SK-N-SH (cell line): ENCODE data around the gene MYLK4. TPM values are rescaled to one million over a fixed set of nuclear protein-coding genes. Genes with fewer than 3 reads are reported as not detected.

Experiments
- CTCF ChIA-PET: fragments of 300-600, 350-600 bp; formaldehyde crosslinking; extraction: SDS; loops from one replicate; lab custom pipeline; 2021; lab: Yijun Ruan, JAX
- POLR2A ChIA-PET: fragments of 350-600 bp; sonication (Branson Sonifier 250); formaldehyde crosslinking; extraction: SDS; loops from one replicate; lab custom pipeline; 2020; ENCODE audit warnings: antibody characterized with exemption, inconsistent platforms; lab: Yijun Ruan, JAX
- DNase-seq: peaks from one replicate; pipeline ENCODE4 v3.0.0; 2012
- H2AFZ ChIP-seq: fragments of 200-600 bp; sonication (generic); 2 replicates; pipeline ENCODE4 v1.8.1; 2016; ENCODE audit warnings: antibody characterized with exemption, mild to moderate bottlenecking, low read depth
- H3F3A ChIP-seq: fragments of 200-600 bp; sonication (generic); replicated peaks from 2 replicates; pipeline ENCODE3; 2016; ENCODE audit warnings: antibody characterized with exemption, mild to moderate bottlenecking; ENCODE audit not compliant: insufficient read depth
- H3K27ac ChIP-seq, 2 experiments: fragments of 200-500 bp in 1 of 2; fragments of 200-600 bp in 1 of 2; sonication (Bioruptor generic) in 1 of 2; sonication (generic), shearing (Covaris generic) in 1 of 2; 2 replicates each; pipeline versions ENCODE4 v1.5.1 to v1.6.1; 2014 to 2016; ENCODE audit warnings: low read depth in 2 of 2, inconsistent platforms in 1 of 2, low read length in 1 of 2, mild to moderate bottlenecking in 1 of 2, mixed read lengths in 1 of 2
- H3K27me3 ChIP-seq: fragments of 200-600 bp; sonication (generic), shearing (Covaris generic); 2 replicates; pipeline ENCODE4 v1.6.1; 2016; ENCODE audit warnings: mixed run types; ENCODE audit not compliant: insufficient read depth
- H3K36me3 ChIP-seq, 2 experiments: fragments of 200-500 bp in 1 of 2; fragments of 200-600 bp in 1 of 2; sonication (Bioruptor generic) in 1 of 2; sonication (generic) in 1 of 2; replicated peaks in 1 of 2; 2 replicates each; pipeline versions ENCODE3 to v1.5.1; 2014 to 2016; ENCODE audit warnings: low read length in 1 of 2, mild to moderate bottlenecking in 1 of 2; ENCODE audit not compliant: insufficient read depth in 2 of 2, control insufficient read depth in 1 of 2
- H3K4me1 ChIP-seq, 2 experiments: fragments of 200-500 bp in 1 of 2; fragments of 200-600 bp in 1 of 2; sonication (Bioruptor generic) in 1 of 2; sonication (generic), shearing (Covaris generic) in 1 of 2; 2 replicates each; pipeline versions ENCODE4 v1.5.1 to v1.6.1; 2014 to 2016; ENCODE audit warnings: low read depth in 1 of 2, low read length in 1 of 2, mixed run types in 1 of 2; ENCODE audit not compliant: insufficient read depth in 2 of 2, control insufficient read depth in 1 of 2
- H3K4me2 ChIP-seq: fragments of 200-600 bp; sonication (generic), shearing (Covaris generic); 2 replicates; pipeline ENCODE4 v1.6.1; 2017; ENCODE audit warnings: mixed run types
- H3K4me3 ChIP-seq, 2 experiments: fragments of 200-500 bp in 1 of 2; fragments of 200-600 bp in 1 of 2; sonication (Bioruptor generic) in 1 of 2; sonication (generic), shearing (Covaris generic) in 1 of 2; 2 replicates each; pipeline versions ENCODE4 v1.5.1 to v1.8.1; 2014 to 2016; ENCODE audit warnings: low read depth in 2 of 2, inconsistent platforms in 1 of 2, low read length in 1 of 2, mild to moderate bottlenecking in 1 of 2, mixed read lengths in 1 of 2, moderate library complexity in 1 of 2
- H3K79me2 ChIP-seq: fragments of 200-600 bp; sonication (generic); 2 replicates; pipeline ENCODE4 v1.8.1; 2017; ENCODE audit warnings: mild to moderate bottlenecking; ENCODE audit not compliant: insufficient read depth
- H3K9ac ChIP-seq: fragments of 200-600 bp; sonication (generic); 2 replicates; pipeline ENCODE4 v1.6.1; 2017; ENCODE audit warnings: mixed run types
- H3K9me2 ChIP-seq: fragments of 200-600 bp; sonication (generic); 2 replicates; pipeline ENCODE4 v1.6.1; 2017; ENCODE audit warnings: mixed run types
- H3K9me3 ChIP-seq: fragments of 200-600 bp; sonication (generic); 2 replicates; pipeline ENCODE4 v1.6.1; 2017; ENCODE audit warnings: mixed run types, mild to moderate bottlenecking, moderate library complexity
- H4K20me1 ChIP-seq: fragments of 200-600 bp; sonication (generic); 2 replicates; pipeline ENCODE4 v1.6.1; 2017; ENCODE audit warnings: mild to moderate bottlenecking, mixed run types; ENCODE audit not compliant: insufficient read depth
- CHD2 ChIP-seq: fragments of 150-350 bp; IDR thresholded peaks from 2 replicates; pipeline ENCODE4 v1.6.1; 2018; ENCODE audit warnings: low read length; ENCODE audit not compliant: partially characterized antibody
- CTCF ChIP-seq: fragments of 200-600 bp; sonication (generic); IDR thresholded peaks from 2 replicates; pipeline ENCODE4 v1.6.1; 2017; ENCODE audit warnings: antibody characterized with exemption, mild to moderate bottlenecking, moderate library complexity
- EP300 ChIP-seq, 2 experiments: IDR thresholded peaks; 2 replicates each; pipeline versions ENCODE4 v1.4.0 to v1.6.1; 2012; ENCODE audit warnings: borderline replicate concordance in 1 of 2, low read depth in 1 of 2, low read length in 1 of 2
- FOXJ3 ChIP-seq: sonication (generic); formaldehyde crosslinking; IDR thresholded peaks from 2 replicates; pipeline ENCODE4 v1.5.1; 2020; ENCODE audit warnings: mild to moderate bottlenecking, missing genetic modification reagents
- GABPA ChIP-seq: IDR thresholded peaks from 2 replicates; pipeline ENCODE4 v1.4.0; 2012; ENCODE audit warnings: low read depth, mild to moderate bottlenecking
- GATA2 ChIP-seq: sonication (generic); formaldehyde crosslinking; IDR thresholded peaks from 2 replicates; pipeline ENCODE4 v1.5.0; 2020; ENCODE audit warnings: mild to moderate bottlenecking, missing genetic modification reagents
- JUND ChIP-seq: IDR thresholded peaks from 2 replicates; pipeline ENCODE4 v1.4.0; 2012
- MAX ChIP-seq: IDR thresholded peaks from 2 replicates; pipeline ENCODE4 v1.4.0; 2012; ENCODE audit warnings: low read depth
- MXI1 ChIP-seq: IDR thresholded peaks from 2 replicates; pipeline ENCODE4 v1.6.1; 2012; ENCODE audit warnings: mild to moderate bottlenecking, low read depth, low read length, improper control_type of control experiment
- PBX3 ChIP-seq: IDR thresholded peaks from 2 replicates; pipeline ENCODE4; 2012
- RAD21 ChIP-seq: IDR thresholded peaks from 2 replicates; pipeline ENCODE4 v1.6.1; 2012; ENCODE audit warnings: mild to moderate bottlenecking, low read length
- RCOR1 ChIP-seq: fragments of 150-350 bp; IDR thresholded peaks from 2 replicates; pipeline ENCODE4 v1.6.1; 2017; ENCODE audit warnings: antibody characterized with exemption, low read length
- REST ChIP-seq: IDR thresholded peaks from 2 replicates; pipeline ENCODE4 v1.6.1; 2012; ENCODE audit warnings: mild to moderate bottlenecking, low read depth, low read length, moderate library complexity
- RFX5 ChIP-seq: IDR thresholded peaks from 2 replicates; pipeline ENCODE4 v1.6.1; 2012; ENCODE audit warnings: mild to moderate bottlenecking, improper control_type of control experiment, low read length
- RXRA ChIP-seq: IDR thresholded peaks from 2 replicates; pipeline ENCODE4 v1.4.0; 2012; ENCODE audit warnings: low read depth, mild to moderate bottlenecking, borderline replicate concordance
- TAF1 ChIP-seq: IDR thresholded peaks from 2 replicates; pipeline ENCODE4 v1.6.1; 2012; ENCODE audit warnings: low read depth, mild to moderate bottlenecking, low read length, moderate library complexity, borderline replicate concordance
- TCF12 ChIP-seq: IDR thresholded peaks from 2 replicates; pipeline ENCODE4 v1.4.0; 2012
- TEAD4 ChIP-seq: IDR thresholded peaks from 2 replicates; pipeline ENCODE4 v1.4.0; 2012; ENCODE audit warnings: mild to moderate bottlenecking, borderline replicate concordance; ENCODE audit not compliant: insufficient read depth
- USF2 ChIP-seq: fragments of 150-350 bp; IDR thresholded peaks from 2 replicates; pipeline ENCODE4 v1.6.1; 2017; ENCODE audit warnings: antibody characterized with exemption, low read length, low read depth, borderline replicate concordance
- WGBS: methylation state at CpG from one replicate; pipeline ENCODE4 v1.1.6; 2017; ENCODE audit warnings: low lambda C conversion rate; 5-methylcytosine and 5-hydroxymethylcytosine counted together
- polyA plus RNA-seq, 3 experiments: library from polyadenylated mRNA; depleted of rRNA; stranded (reverse); fragments of >200 nt; gene quantifications; 2 replicates each; pipeline ENCODE4 v1.2.3, GENCODE V29; 2012

The MYLK4 gene
- polyA plus RNA-seq, 1 of the 3 experiments (the other 2 are of a cell fraction) = 0.16 TPM

GRCh38 chr6:2651536-2651935, 99.2 kb downstream of the MYLK4 start:
- no peak overlapping the region for H3K27ac ChIP-seq
- H3K9ac ChIP-seq = no peak overlapping the region
- H3K4me2 ChIP-seq = no peak overlapping the region
- no peaks in the 10 kb centered on the region for H3K9me2 ChIP-seq
- no peaks in the 10 kb centered on the region for H3K9me3 ChIP-seq
- no peaks in the 10 kb centered on the region for H4K20me1 ChIP-seq
- DNase-seq = no peak
- no peak overlapping the region for H3K4me3 ChIP-seq
- no peaks in the 10 kb centered on the region for H3K36me3 ChIP-seq
- TF ChIP-seq MAX (no peak), FOXJ3 (CRISPR knock-in tag) (no peak), JUND (no peak), TEAD4 (no peak), RAD21 (no peak), CHD2 (no peak), RFX5 (no peak), RCOR1 (no peak), RXRA (no peak), MXI1 (no peak)
- 8% methylated on average over 1 of the region's 1 CpG for WGBS
- H3K79me2 ChIP-seq = no peaks in the 10 kb centered on the region
- no peaks in the 10 kb centered on the region for H3K4me1 ChIP-seq
- H2AFZ ChIP-seq = no peak overlapping the region
- no peaks in the 10 kb centered on the region; the same call in 1 of the 2 replicates for H3K27me3 ChIP-seq
- no peaks in the 10 kb centered on the region for H3F3A ChIP-seq
- ChIA-PET CTCF (interaction anchor here (2.2 to 2.3 kb wide), 2 partner anchors 99 to 1055 kb away, joined by 5 to 6 read pairs; partner anchors contain the start of gene MYLK4), POLR2A (no interaction called here)

GRCh38 chr6:2646346-2646745, 104.4 kb downstream of the MYLK4 start:
- no peak overlapping the region for H3K4me2 ChIP-seq
- H3K27ac ChIP-seq = no peak overlapping the region
- no peaks in the 10 kb centered on the region for H3K9me3 ChIP-seq
- 6% methylated on average over 3 of the region's 3 CpGs for WGBS
- peaks cover 8% of the 10 kb centered on the region; the same call in 1 of the 2 replicates for H3K27me3 ChIP-seq
- ChIA-PET CTCF (interaction anchor here (5.0 kb wide), 1 partner anchor 12 kb away, joined by 43 read pairs; no protein-coding TSS in a partner anchor), POLR2A (no interaction called here)
- H2AFZ ChIP-seq = no peak overlapping the region
- no peaks in the 10 kb centered on the region for H4K20me1 ChIP-seq
- no peaks in the 10 kb centered on the region for H3K4me1 ChIP-seq
- no peak for DNase-seq
- no peaks in the 10 kb centered on the region for H3F3A ChIP-seq
- H3K79me2 ChIP-seq = no peaks in the 10 kb centered on the region
- H3K9me2 ChIP-seq = no peaks in the 10 kb centered on the region
- H3K36me3 ChIP-seq = no peaks in the 10 kb centered on the region
- H3K9ac ChIP-seq = no peak overlapping the region
- H3K4me3 ChIP-seq = no peak overlapping the region
- TF ChIP-seq TAF1 (no peak), RFX5 (no peak), FOXJ3 (CRISPR knock-in tag) (no peak), RCOR1 (no peak), TEAD4 (no peak), CTCF (no peak), TCF12 (no peak), REST (no peak), PBX3 (no peak), MXI1 (no peak), EP300 (IDR thresholded peaks at IDR 0.05; ENCODE audit: borderline replicate concordance in 1 of 2, low read depth in 1 of 2, low read length in 1 of 2) (no peak), MAX (no peak), GATA2 (CRISPR knock-in tag) (no peak), GABPA (no peak), USF2 (no peak)
